WI38 (cell line): ENCODE data around the gene TOP3A.
A peak's percentile ranks its signal among the peaks of the same experiment; 100 is the strongest.

Experiments used
- H3K4me3 ChIP-seq: 2 replicates; pipeline ENCODE4 v1.5.1; 2011; ENCODE audit warnings: low read depth, mild to moderate bottlenecking, control low read depth, low read length
- CTCF ChIP-seq: IDR thresholded peaks from 2 replicates; pipeline ENCODE4 v1.5.1; 2012; ENCODE audit warnings: low read depth, mild to moderate bottlenecking, control low read depth, low read length

The TOP3A gene

GRCh38 chr17:18260332-18261145 is 54.3 kb downstream of the TOP3A start, which contains the start of gene MIEF2:
Gene MIEF2, plus strand, starts transcription at chr17:18260662. Its CDS starts 2,059 bp downstream, at chr17:18262721.
- TF ChIP-seq CTCF, result no peak
- peak within 1 kb of the TSS; percentile 86 for H3K4me3 ChIP-seq

- peak overlapping the region; percentile 86 for H3K4me3 ChIP-seq
- TF ChIP-seq CTCF, result no peak
These were observed 55.0 kb downstream of the TOP3A start for GRCh38 chr17:18259621-18260331.

- peak within 1 kb of the TSS; percentile 90 for H3K4me3 ChIP-seq
- TF ChIP-seq CTCF, result no peak
These were observed 56.3 kb downstream of the TOP3A start, which contains the start of gene FLII for GRCh38 chr17:18258356-18259038. Gene FLII, minus strand, starts transcription at chr17:18258738. Its CDS starts 48 bp downstream, at chr17:18258690.

- no peak for TF ChIP-seq CTCF
- H3K4me3 ChIP-seq, result peak overlapping the region; percentile 90
These were observed 56.8 kb downstream of the TOP3A start for GRCh38 chr17:18257982-18258355.

GRCh38 chr17:18257268-18257981 is 57.4 kb downstream of the TOP3A start:
- no peak for TF ChIP-seq CTCF
- H3K4me3 ChIP-seq, result peak overlapping the region; percentile 90

GRCh38 chr17:18256776-18257175 is 58.0 kb downstream of the TOP3A start:
- no peak for TF ChIP-seq CTCF
- H3K4me3 ChIP-seq, result peak overlapping the region; percentile 90
